ENCODE results near the gene GCK.

Gene GCK

DNA sequence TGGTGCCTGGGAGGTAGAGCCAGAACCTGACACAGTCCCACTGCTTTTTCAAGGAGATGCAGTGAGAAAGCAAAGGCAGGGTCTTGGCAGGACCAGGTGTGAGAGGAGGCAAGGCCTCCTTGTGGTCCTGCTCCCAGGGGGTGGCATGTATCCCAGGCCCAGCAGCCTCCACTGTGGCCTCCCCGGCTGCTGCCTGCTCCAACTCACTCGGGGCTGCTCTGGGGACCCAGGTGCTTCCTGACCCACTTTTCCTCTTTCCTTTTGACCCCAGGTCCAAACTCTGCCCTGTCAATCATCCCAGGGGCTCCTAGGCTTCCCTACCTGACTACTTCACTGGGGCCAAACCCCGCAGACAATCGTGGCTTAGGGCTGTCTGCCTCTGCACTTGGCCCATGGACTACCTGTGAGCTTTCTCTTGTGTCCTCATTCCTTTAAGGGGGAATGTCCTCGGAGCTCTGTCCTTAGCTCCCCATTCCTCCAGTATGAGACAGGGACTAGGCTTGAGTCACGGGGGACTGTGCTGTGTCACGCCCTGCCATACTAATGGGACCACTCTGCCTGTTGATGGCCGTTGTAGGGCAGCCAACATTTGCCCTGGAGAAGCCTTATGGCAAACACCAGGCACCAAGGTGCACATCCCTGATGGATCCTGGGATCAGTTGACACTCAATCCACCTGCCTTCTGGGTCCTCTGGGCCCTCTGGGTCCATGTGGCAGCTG is 86.2 kb downstream of the GCK start:
- no peak for DNase-seq

DNA sequence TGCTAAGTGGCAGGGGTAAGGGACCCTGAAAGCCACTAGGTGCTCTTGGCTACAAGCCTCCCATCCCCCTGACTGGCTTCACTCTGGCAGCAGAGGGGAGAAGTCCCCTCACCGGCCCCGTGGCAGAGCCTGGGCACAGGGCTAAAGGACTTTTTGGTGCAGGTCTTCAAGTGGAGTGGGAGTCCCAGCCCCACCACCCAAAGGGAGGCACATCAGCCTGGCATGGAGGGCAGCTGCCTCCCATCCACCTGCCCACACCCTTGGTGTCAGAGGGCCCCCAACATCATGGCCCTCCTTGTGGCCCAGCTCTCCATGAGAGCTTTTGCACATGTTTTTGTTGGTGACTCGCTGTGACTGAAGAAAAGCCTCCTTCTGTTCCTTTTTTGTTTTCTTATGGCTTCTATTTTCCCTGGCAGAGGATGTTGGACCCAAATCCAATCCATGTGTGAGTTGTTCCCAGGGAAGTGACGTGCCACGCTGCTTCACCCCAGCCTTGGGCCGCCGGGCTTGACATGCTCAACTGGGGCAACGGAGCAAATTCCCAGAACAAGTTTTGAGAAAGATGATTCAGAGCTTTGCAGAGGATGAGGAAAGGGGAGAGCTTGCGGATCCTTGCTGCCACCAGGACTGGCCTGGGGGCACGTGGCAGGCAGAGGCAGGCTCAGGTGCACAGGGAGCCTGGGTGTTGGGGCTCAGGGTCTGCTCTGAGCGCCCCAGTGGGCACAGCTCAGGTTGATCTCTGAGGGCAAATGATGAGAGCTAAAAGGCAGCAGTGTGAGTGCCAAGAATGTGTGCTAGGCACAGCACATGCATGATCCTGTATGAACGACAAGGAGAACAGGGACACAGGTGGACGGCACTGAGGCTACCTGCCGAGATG is 87.0 kb downstream of the GCK start:
- DNase-seq = no peak

DNA sequence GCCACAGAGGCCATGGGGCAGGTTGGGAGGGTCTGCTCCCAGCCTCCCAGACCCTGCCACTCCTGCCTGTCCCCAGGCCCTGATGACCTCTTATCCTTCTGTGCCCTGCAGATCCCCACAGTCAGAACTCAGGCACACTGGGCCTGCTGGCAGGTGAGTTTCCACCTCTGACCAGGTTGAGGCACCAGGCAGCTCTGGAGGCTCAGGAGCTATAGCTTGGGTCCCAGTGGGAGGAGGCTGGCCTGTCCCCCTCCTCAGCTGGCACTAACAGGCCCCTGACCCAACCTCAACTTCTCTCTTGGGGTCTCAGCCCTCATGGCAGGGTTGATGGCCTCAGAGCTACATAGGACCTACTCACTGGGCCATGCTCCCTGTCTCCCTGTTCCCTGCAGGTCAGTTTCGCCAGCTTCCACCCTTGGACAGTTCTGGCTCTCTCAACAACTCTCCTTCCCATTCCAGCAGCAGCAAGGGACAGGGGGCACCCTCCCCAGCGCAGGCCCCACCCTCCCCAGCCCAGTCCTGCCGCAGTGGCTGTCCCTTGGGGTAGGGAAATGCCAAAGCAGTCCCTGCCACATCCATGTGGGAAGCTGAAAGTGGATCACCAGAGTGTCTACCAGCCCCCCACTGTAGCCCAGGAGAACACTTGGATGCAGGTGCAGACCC is 87.8 kb downstream of the GCK start:
- DNase-seq = no peak

DNA sequence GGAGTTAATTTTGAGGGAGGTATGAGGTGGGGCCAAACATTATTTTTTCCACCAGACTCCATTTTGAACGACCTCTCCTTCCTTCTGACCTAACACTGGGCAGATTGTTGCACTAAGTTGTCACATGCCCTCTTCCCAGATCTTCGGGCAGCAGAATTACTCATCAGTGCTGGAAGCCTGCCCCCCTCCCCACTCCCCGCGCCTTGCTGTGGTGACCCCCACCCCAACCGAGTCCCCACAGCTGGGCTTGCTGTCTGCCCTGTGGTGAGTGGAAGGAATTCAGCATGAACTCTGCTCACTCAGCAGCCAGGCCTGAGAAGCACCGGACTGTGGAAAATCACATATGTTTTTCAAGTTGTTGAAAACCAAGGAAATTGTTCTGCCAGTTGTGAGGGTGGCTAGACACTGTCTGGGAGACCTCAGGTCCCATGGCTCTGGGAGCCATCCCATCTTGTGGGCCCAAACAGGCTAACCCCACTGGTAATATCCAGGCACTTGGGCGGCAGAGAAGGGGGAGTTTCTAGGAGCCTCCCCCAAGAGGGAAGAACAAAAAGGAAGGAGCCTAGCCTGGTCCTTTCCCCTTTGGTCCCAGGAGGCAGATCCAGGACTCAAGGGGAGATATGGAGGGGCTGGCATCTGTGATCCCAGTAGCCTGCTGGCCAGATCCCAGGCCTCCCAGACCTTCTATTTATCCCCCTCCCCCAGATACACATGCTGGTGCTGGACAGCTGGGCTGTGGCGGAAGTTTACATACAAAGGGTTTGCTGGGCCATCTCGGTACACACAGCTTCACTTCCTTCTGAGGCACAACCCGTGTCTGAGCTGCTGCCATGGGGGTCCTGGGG is 88.6 kb downstream of the GCK start:
- DNase-seq = no peak

DNA sequence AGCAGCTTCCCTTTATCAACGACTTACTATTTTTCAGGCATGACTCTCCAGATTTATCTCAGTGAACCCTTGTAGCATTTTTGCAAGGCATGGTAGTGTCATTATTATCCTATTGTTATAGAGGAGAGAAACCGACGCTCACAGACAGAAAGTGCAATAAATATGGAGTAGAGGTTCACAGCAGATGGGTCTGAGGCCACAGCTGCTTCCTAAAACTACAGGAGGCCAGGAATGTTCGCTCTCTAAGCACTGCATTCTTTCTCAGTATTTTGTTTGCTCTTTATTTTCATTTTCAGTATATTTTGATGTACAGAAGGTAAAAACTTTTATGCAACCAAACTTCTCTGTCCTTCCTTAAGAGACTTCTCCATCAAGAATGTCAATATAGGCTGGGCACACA is 89.6 kb downstream of the GCK start:
- DNase-seq = no peak

DNA sequence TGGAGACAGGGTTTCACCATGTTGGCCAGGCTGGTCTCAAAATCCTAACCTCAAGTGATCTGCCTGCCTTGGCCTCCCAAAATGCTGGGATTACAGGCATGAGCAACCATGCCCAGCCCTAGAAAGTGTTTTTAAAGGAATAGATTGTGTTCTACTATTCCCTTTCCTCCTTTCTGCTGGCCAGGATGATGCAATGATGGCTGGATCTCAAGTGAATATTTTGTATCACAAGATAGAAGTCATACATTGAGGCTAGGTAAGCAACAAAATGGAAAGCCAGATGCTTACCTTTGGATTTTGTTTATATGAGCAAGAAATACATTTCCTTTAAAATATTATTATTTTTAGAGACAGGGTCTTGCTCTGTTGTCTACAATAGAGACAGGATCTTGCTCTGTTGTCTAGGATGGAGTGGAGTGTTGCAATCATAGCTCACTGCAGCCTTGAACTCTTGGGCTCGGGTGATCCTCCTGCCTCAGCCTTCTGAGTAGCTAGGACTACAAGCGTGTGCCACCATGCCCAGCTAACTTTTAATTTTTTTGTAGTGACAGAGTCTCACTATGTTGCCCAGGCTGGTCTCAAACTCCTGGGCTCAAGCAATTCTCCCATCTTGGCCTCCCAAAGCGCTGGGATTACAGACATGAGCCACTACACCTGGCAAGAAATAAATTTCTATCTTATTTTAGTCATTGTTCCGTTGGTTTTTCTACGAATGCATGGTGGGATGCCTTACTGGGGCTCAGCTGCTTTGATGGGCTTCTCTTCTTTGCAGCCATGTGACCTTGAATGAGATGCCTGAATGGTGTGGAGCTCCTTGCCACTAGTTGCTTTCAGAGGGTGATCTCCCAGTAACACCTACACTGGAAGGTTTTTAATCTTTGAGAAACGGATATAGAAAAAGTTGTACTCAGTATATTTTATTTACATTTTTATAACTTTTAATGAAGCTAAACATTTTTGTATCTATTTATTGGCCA is 90.9 kb downstream of the GCK start:
- DNase-seq = no peak

DNA sequence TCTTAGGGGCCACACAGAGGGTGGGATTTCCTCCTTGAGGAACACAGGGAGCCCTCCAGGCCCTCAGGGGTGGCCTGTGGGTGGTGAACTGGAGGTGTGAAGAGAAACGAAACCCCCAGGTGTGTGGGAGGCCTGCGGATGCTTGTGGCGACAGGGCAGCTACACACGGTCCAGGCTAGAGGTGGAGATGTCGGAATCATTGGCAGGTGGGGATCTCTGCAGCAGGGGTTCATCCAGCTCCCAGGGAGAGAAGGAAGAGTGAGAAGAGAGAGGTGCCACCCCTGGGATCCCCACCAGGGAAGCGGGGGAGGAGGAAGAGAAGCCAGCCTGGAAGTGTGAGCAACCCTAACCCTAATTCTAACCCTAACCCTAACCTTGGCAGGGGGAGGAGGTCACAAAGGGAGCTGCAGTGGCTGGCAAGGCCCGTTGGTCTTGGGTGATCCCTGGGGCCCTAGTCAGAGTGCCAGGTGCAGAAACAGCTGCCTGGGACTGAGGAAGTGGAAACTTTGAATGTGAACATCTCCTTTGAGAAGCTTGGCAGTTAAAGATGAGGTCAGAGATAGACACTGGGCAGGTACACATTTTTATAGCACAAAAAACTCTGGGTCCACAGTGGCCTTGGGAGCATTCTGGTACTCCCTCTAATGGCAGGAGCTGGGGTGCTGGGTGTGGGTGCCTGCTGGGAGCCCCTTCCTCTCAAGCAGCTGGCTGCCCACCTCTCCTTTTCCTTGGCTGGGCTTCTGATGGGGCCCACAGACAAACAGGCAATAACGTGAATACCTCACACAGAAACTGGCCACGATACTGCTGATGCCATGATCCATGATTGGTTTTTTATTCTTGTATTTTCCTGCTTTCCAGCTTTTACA is 91.9 kb downstream of the GCK start:
- DNase-seq = no peak

DNA sequence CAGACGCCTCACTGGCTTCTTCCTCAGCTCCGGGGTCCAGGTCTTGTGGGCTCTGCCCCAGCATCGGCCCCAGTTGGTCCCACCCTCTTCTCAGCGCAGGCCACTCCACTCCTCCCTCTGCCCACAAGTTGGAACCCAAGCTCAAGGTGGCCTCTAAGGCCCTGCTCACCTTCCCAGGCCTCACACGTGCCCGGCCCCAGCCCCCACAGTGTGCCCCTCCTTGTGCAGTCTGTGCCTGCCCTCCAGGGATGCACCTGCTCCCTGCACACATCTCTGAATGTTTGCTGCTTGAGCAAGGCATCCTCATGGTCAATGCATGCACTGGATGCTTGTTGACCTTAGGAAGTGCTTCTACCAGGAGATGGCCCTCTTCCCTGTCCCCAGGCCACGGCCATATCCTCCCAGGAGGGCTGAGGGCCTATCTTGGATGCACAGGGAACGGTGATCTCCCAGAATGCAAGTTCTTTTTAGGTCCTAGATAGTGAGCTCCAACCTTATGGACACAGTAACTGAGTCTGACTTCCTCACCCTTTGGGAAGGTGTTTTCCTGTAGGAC is 92.8 kb downstream of the GCK start:
- DNase-seq = no peak

DNA sequence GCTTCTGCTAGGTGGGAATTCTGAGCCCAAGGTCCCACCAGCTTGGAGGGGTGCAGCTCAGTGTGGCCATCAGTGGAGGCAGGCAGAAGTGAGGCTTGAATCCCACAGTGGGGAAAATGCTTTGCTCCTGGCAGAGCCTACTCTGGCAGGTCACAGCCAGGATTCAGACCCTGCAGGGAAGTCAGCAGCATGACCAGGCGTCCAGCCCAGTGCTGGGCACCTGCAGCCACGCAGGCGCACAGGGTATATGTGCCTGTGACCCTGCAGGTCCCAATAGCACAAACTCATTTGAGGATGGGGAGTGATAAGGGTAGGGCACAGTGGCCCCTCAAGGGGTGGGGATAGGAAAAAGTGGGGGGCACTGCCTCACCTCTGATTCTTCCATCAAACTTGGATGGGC is 93.5 kb downstream of the GCK start:
- DNase-seq = no peak

DNA sequence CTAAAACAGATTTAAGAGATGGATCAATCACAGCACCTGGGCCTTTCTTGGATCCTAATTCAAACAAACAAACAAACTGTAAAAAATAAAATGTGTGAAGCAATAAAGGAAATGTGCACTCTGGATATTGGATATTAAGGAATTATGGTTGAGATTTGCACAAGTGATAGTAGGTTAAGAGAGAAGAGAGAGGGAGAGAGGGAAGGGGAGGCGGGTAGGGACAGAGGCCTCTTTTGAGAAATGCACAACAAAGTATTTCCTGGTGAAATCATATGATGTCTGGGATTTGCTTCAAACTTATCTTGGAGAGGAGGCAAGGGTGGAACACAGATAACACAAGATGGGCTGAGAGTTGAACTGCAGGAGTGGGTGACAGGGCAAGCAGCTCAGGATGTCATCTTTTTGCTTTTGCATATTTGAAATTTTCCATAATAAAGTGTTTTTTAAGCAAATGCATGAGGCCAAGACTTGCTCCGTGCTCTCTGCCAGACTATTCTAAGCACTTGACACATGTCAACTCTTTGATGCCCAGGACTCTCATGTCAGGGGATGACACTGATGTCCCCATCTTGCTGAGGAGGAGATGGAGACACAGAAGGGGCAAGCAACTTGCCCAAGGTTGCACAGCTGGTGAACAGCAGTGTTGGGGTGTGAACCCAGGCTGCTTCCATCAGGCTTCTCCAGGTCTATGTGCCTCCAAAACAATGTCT is 94.2 kb downstream of the GCK start:
- DNase-seq = no peak

DNA sequence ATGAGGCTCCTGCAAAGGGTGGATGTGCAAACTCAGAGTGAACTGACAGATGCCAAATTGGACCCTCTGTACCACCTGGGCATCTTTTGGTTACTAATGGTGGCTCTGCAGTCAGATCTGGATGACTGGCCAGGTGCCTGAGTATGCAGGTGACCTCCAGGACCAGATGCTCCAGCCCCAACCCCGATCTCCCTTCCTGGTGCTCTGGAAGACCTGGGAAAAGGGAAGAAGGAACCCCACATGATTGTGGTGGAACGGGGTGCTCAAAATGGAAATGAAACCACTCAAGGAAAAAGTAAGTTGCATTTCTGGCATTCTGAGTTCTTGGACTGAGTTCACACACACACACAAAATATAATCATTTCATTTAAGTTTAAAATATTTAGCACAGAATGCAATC is 94.9 kb downstream of the GCK start:
- no peak for DNase-seq

Measured in NCI-H748 treated with DMSO at 0.1 percent for 48 hours (cell line).